ENCODE results near the gene POU2F1. TPM values are rescaled to one million over a fixed set of nuclear protein-coding genes. Genes with fewer than 3 reads are reported as not detected.

Gene POU2F1
- polyA plus RNA-seq, 1 donor (not counting 4 experiments of a cell fraction or from before 2014, with no cell fraction given), result 3.2 TPM

DNA sequence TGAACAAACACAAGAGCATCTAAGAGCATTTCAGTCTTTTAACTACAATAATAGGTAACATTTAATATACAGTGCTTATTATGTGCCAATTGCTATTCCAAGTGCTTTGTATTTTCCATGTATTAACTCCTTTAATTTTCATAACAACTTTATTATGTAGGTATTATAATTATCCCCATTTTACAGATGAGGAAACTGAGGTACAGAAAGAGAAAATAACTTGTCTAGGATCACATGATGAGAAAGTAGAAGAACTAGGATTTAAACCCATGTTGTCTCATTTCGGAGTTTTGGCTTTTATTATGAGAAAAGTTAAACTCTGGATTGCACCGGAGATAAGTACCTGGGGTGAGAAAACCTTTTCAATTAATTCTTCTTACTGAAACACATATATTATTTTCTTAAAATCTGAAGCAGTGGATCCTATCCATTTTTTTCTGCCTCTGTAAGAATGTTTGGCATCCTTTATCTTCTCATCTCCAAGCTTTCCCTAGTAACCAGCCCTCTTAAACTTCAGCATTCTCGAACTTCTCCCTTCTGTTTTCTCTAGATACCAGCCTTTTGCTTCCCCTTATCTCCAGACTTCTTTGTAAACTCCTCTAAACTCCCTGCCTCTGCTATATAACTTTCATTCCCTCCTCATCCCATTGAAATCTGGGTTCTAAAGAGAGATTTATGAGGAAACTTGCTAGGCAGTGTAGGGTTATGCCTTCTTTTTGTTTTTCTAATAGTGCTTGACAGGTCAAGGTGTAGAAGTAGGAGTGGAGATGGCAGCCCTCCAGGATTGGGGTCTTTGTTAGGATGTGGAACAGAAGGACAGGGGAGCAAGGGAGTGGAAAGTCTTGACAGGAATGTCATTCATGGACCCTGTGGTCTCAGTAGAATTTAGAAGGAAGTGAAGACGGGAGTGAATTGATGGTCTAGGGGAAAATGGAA, 28.3 kb downstream of the POU2F1 start:
- Histone ChIP-seq H3K4me3 (ENCODE audit: control insufficient read depth in 2 of 3, extremely low read depth in 1 of 3, insufficient read depth in 2 of 3, low read depth in 1 of 3, low read length in 3 of 3) (no peak overlapping the region), H3K36me3 (ENCODE audit: control insufficient read depth in 2 of 2, extremely low read depth in 1 of 2, insufficient read depth in 2 of 2, low read length in 2 of 2) (no peaks in the 10 kb centered on the region), H3K9me1 (ENCODE audit: control insufficient read depth, extremely low read depth, insufficient read depth, low read length) (no peaks in the 10 kb centered on the region), H3K27me3 (ENCODE audit: control insufficient read depth, extremely low read depth, insufficient read depth, low read length) (no peaks in the 10 kb centered on the region), H2AFZ (ENCODE audit: control insufficient read depth, low read length) (no peak overlapping the region), H3K79me2 (ENCODE audit: control insufficient read depth, insufficient read depth, low read length) (peaks cover 6% of the 10 kb centered on the region), H3K27ac (ENCODE audit: control insufficient read depth, insufficient read depth, low read length) (no peak overlapping the region), H3K4me2 (ENCODE audit: control insufficient read depth, extremely low read depth, insufficient read depth, low read depth, low read length) (no peak overlapping the region), H3K9me3 (ENCODE audit: control insufficient read depth, low read depth, low read length) (no peaks in the 10 kb centered on the region), H4K20me1 (ENCODE audit: control insufficient read depth, extremely low read depth, insufficient read depth, low read length) (no peaks in the 10 kb centered on the region), H3K4me1 (ENCODE audit: control insufficient read depth, extremely low read depth, insufficient read depth, low read length) (no peaks in the 10 kb centered on the region), H3K9ac (ENCODE audit: control insufficient read depth, extremely low read depth, insufficient read depth, low read length) (no peak overlapping the region)
- FAIRE-seq (no peak), DNase-seq (ENCODE audit: low read depth, low spot score) (no peak)
- TF ChIP-seq, protein P1, sequence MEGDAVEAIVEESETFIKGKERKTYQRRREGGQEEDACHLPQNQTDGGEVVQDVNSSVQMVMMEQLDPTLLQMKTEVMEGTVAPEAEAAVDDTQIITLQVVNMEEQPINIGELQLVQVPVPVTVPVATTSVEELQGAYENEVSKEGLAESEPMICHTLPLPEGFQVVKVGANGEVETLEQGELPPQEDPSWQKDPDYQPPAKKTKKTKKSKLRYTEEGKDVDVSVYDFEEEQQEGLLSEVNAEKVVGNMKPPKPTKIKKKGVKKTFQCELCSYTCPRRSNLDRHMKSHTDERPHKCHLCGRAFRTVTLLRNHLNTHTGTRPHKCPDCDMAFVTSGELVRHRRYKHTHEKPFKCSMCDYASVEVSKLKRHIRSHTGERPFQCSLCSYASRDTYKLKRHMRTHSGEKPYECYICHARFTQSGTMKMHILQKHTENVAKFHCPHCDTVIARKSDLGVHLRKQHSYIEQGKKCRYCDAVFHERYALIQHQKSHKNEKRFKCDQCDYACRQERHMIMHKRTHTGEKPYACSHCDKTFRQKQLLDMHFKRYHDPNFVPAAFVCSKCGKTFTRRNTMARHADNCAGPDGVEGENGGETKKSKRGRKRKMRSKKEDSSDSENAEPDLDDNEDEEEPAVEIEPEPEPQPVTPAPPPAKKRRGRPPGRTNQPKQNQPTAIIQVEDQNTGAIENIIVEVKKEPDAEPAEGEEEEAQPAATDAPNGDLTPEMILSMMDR (optimal IDR thresholded peaks at IDR 0.05 in 1 of 3, IDR thresholded peaks at IDR 0.05 in 1 of 3, conservative IDR thresholded peaks at IDR 0.05 in 1 of 3; ENCODE audit: extremely low read depth in 1 of 3, insufficient read depth in 2 of 3, low read length in 3 of 3), result no peak
- TF ChIP-seq EZH2 (IDR thresholded peaks at IDR 0.05; ENCODE audit: low read length), result no peak
- dilution Hi-C loops (cut with MboI; ENCODE audit: extremely low pct_ligation_motif_present, low sequenced_read_pairs), result no loop called here

DNA sequence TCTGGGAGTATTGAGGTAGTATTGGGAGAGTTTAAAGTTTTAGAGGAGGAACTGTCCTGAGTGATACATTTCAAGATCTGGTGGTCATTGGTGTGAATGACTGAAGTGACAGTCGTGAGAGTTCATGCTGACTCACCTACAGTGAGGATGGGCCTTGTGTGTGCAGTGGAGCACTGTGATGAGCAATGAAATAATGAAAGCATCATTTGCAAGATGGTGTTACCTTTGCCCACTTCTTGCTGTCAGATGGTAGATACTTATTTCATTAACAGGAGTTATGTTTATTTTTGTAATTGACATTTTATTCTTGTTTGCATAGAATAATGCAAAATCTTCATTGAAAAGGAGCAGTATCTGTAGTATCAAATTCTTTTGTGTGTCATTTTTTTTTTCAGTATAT, 29.0 kb downstream of the POU2F1 start:
- DNase-seq (ENCODE audit: low read depth, low spot score) (no peak), FAIRE-seq (no peak)
- Histone ChIP-seq H3K9me3 (ENCODE audit: control insufficient read depth, low read depth, low read length) (no peaks in the 10 kb centered on the region), H3K9me1 (ENCODE audit: control insufficient read depth, extremely low read depth, insufficient read depth, low read length) (no peaks in the 10 kb centered on the region), H3K4me1 (ENCODE audit: control insufficient read depth, extremely low read depth, insufficient read depth, low read length) (no peaks in the 10 kb centered on the region), H3K9ac (ENCODE audit: control insufficient read depth, extremely low read depth, insufficient read depth, low read length) (no peak overlapping the region), H3K36me3 (ENCODE audit: control insufficient read depth in 2 of 2, extremely low read depth in 1 of 2, insufficient read depth in 2 of 2, low read length in 2 of 2) (no peaks in the 10 kb centered on the region), H3K27ac (ENCODE audit: control insufficient read depth, insufficient read depth, low read length) (no peak overlapping the region), H3K79me2 (ENCODE audit: control insufficient read depth, insufficient read depth, low read length) (peaks cover 3% of the 10 kb centered on the region), H3K4me3 (ENCODE audit: control insufficient read depth in 2 of 3, extremely low read depth in 1 of 3, insufficient read depth in 2 of 3, low read depth in 1 of 3, low read length in 3 of 3) (no peak overlapping the region), H3K4me2 (ENCODE audit: control insufficient read depth, extremely low read depth, insufficient read depth, low read depth, low read length) (no peak overlapping the region), H2AFZ (ENCODE audit: control insufficient read depth, low read length) (no peak overlapping the region), H4K20me1 (ENCODE audit: control insufficient read depth, extremely low read depth, insufficient read depth, low read length) (no peaks in the 10 kb centered on the region), H3K27me3 (ENCODE audit: control insufficient read depth, extremely low read depth, insufficient read depth, low read length) (no peaks in the 10 kb centered on the region)
- TF ChIP-seq EZH2 (IDR thresholded peaks at IDR 0.05; ENCODE audit: low read length), result no peak
- TF ChIP-seq, protein P1 (optimal IDR thresholded peaks at IDR 0.05 in 1 of 3, IDR thresholded peaks at IDR 0.05 in 1 of 3, conservative IDR thresholded peaks at IDR 0.05 in 1 of 3; ENCODE audit: extremely low read depth in 1 of 3, insufficient read depth in 2 of 3, low read length in 3 of 3), result no peak
- dilution Hi-C loops (cut with MboI; ENCODE audit: extremely low pct_ligation_motif_present, low sequenced_read_pairs), result no loop called here
